NCI-H2196 (cell line): Measurements from ENCODE around the gene PRRG4.
"Not testable (repeated sequence)": the region's sequence is repeated elsewhere in the genome, so short reads cannot be mapped to it uniquely, and the experiment has no call there.

Experiments
- DNase-seq: peaks from one replicate; lab custom pipeline; 2025; ENCODE audit not compliant: unreplicated experiment; lab: John Stamatoyannopoulos, UW

The PRRG4 gene

DNA sequence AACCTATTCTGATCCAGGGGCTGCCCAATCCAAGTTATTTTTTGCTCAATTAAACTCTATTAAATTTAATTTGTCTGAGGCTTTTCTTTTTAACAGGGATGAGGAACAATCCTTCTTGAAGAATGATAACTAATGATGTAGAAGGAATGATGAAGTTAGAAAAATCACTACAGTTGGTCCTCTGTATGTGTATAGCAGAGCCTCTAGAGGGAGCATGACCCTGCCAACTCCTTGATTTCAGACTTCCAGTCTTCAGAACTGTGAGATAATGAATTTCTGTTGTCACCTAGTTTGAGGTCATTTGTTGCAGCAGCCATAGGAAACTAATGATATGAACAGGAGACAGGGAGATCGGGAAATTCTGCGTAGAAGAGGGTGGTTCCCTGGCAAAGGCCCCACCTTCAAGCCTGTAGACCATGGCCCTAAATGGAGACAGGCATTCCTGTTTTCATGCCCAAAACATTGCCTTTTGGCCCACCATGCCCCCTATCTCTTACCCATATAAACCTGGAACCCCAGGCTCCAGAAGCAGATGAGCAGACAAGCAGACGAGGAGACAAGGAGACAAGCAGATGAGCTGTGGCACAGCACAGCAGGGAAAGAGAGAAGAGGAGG lies 55.1 kb downstream of the PRRG4 start:
- peak; percentile 13 for DNase-seq

- DNase-seq: no peak
Observed at GRCh38 chr11:32885556-32885955, 55.8 kb downstream of the PRRG4 start.

DNA sequence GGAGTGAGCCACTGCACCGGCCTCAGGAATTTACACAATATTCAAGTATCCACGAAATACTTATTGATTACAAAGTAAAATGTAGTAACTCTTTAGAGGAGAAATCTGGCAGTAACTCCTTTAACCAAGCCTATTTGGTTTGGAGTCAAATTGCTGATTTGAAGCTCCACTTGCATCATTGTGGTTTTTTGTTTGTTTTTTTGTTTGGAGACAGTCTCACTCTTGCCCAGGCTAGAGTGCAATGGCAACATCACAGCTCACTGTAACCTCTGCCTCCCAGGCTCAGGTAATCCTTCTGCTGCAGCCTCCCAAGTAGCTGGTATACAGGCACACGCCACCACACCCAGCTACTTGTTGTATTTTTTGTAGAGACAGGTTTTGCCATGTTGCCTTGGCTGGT lies 56.5 kb downstream of the PRRG4 start:
- no peak for DNase-seq

- not testable (repeated sequence) for DNase-seq
Observed at GRCh38 chr11:32887707-32888383, 58.1 kb downstream of the PRRG4 start.

DNA sequence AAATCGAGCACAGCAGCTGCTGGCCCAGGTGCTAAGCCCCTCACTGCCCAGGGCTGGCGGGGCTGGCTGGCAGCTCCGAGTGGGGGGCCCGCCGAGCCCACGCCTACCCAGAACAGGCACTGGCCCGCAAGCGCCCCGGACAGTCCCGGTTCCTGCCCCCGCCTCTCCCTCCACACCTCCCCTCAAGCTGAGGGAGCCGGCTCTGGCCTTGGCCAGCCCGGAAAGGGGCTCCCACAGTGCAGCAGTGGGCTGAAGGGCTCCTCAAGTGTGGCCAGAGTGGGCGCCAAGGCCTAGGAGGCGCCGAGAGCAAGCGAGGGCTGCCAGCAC lies 58.6 kb downstream of the PRRG4 start:
- DNase-seq: not testable (repeated sequence)

DNA sequence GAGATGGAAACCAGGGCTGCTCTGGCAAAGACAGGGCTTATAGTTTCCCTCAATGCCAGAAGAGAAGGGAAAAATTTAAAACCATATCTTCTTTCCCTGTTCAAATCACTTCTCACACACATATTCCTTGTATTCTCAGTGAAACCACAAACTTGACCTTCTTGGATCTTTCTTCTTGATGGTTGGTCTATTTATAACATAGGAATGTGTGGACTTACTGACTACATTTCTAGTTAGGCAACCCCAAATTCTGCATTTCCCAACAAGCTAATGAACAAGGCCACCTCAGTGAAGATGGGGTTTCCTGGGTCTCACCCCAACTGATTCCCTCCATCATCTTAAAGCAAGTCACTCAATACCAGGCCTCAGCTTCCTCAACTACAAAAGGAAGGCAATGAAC lies 59.1 kb downstream of the PRRG4 start:
- DNase-seq: no peak

DNA sequence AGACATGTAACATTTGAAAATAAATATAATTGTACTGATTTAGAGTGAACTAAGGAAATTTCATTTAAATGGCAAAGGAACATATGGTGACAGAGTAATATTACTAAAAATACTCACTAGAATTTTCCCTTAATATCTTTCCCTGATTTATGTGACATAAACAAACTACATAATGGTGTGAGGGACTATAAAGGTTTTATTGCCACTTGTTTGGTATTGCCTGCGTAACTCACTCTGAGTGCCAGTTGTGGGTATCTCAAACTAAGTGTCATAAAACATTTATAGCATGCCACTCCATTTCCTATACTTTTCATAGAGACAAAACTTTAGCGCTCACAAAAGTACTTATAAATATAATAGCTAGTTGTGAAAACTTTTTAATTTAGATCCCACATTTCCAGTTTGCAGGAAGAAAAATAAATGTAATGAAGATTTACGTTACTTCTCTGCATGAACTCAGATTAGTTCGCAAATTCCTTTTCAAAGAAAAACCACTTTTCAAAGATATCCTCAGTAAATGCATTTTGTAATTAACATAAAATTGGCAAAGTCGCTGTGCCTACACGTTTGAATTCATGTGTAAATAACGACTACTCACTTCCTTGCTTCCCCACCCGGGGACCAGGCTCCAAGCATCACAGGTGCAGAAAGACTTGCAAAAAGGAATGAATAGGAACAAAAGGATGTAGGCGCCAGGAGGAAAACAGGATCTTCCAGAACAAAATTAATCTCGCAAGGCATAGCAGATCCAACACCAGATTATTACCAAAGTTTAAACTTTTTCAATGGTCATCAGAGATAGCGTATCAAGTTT lies 61.3 kb downstream of the PRRG4 start:
- DNase-seq: no peak

- peak; percentile 43 for DNase-seq
Observed at GRCh38 chr11:32891657-32892354, 62.1 kb downstream of the PRRG4 start.

DNA sequence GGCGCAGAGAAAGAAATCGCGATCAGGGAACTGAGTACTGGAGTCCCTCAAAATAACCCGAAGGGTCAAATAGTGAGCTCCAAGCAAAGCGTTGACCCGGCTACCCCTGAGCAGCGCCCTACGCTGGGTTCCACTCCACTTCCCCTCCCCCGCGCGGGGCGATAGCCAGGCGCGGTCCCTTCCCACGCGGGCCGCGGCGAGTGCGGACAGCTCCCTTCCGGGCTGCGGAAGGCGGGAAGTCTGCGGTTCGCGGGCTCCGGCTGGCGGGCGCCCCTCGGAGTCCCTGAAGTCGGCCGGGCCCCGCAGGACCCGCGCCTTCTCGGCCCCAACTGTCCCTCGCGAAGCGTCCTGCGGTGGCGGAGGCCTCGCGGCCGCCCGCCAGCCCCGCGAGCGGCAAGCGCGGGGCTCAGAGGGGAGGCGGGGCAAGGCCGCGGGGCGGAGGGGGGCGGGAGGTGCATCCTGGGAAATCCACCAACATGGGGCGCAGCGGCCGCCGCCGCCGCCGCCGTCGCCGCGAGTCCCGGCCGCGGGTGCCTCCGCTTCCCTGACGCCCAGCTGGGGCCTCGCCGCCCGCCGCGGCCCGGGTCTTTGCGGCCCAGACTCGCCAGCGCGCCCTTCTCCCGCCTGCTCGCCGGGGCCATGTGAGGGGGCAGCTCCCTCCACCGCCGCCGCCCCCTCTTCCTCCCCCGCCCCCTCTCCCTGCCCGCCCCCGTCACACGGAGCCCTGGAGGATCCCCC lies 62.8 kb downstream of the PRRG4 start, which contains the start of gene QSER1:
Gene QSER1 (plus strand): TSS at position 457 of the 738 bp plus-strand sequence. CDS start 315 bp downstream, outside the sequence.
- peak; percentile 68 for DNase-seq

DNA sequence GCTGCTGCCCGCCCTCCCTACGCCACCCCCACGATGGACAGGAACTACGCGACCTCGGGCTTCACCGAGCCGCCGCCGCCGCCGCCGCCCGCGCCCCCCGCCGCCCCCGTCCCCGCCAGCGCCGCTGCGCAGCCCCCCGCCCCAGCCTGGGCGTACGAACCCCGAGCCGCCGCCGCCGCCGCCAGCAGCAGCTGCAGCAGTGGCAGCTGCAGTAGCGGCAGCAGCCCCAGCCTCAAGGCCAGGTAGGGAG lies 63.3 kb downstream of the PRRG4 start:
- no peak for DNase-seq

GRCh38 chr11:32893343-32894148 lies 63.8 kb downstream of the PRRG4 start:
- DNase-seq: peak; percentile 35

DNA sequence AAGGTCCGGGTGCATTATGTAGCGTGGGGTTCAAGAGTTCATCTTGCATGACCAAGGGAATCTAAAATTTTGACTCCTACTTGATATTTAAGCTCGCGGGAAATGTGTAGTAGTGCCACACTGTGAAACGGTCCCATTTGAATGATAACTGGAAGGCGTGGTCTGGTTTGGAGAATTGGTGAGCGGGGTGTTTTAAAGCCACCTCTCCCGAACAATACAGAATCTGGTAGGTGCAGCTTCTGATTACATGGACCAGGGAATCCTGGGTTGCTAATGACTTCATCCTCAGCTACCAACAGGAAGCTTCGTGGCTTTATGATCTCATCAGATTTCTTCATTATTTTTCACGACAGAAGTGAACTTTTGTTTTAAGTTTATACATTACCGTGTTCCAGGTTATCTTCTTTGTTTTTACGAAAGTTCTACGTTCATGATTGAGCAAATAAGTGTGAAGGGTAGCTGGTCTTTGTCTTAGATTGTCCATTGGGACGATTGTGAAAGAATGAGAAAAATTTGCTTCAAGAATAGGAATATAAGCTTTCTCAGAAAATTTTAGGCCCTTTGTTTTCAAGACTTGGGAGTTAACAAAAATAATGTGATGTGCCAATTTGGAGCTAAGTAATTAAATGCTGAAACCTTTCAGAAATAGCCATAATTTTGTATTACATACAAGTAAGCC lies 64.6 kb downstream of the PRRG4 start:
- peak; percentile 74 for DNase-seq

DNA sequence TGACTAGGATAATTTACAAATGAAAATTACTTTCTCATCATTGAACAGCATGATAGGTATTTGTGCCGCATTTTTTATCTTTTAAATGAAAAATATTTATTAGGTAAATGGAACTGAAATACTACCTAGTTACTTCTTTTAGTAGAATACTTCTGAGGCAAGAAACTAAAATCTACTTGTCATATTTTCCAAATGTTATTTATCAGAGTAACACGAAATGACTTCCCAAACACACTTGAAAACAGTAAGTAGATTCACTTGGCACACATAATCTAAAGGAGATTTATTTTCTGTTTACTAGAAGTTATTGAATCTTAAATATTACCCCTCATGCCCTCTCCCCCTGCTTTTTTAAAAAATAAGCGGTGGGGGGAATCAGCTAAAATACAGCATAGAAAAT lies 65.2 kb downstream of the PRRG4 start:
- no peak for DNase-seq

DNA sequence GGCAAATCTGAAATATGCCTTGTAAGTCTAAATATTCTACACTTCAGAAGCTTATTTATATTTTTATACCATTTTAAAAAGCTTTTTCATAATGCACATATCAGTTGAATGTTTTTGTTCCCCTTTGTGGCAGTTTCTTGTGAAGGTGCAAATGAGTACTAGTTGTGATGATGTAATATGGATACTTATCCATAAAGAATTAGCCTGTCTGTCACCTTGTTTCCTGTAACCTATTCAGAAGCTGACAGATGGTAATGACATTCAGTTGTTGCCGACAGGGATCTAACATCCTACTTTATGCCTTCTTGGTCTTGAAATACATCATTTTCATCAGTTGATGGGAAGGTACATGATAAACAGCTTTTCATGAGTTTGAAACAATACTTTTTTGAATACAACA lies 65.7 kb downstream of the PRRG4 start:
- no peak for DNase-seq

- DNase-seq: no peak
Observed at GRCh38 chr11:32897103-32897502, 67.4 kb downstream of the PRRG4 start.

- DNase-seq: no peak
Observed at GRCh38 chr11:32899438-32899837, 69.7 kb downstream of the PRRG4 start.

DNA sequence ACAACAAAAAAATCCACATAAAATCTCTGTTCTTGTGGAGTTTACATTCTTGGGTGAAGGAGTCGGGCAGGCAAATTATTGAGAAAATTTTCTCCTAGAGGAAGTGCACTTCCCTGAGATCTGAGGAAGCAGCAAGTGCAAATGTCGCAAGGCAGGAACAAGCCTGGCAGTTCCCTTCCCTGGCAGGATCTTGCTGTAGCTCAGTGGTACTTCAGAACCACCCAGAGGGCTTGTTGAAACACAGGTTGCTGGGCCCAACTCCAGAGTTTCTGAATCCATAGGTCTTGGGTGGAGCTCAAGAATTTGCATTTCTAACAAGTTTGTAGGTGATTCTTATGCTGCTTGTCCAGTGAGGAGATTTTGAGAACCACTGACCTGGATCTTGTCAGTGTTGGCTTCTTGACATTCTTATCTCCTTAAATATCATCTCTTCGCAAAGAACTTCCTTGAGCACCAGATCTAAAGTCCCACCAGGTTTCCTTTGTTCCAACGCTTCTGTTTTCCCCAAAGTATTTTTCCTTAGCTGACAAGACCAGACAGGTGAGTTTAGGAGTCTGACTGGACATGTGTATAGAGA lies 72.5 kb downstream of the PRRG4 start:
- no peak for DNase-seq

DNA sequence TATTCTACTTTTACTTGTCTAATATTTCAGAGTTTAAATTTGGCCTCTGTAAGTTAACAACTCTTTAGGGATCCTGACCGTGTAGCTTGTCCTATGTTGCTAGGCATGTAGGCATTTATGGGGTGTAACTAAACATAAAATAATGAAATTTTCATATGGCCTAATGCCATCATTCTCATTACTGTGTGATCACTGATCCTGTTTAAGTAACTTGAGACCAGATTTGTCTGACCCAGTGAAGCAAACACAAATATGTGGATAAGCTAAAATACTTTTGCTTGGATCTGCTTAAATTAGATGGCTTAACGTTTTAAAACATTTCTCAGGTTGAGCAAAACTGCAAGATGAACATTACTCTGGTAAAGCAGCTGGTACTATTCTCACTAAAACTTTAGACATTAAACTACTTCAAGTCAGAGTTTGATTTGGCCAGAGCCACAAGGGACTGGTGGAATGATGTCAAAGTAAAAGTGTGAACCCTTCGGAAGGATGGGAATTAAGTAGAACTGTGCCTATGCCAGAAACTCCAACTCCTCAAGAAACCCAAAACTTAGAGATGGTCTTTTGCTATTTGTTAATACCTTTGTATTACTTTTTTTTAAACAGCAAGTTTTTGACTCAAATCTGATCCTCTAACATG lies 75.4 kb downstream of the PRRG4 start:
- DNase-seq: no peak
